GM12874 (cell line): Measurements from ENCODE around the gene EXOC2.

Experiments
- TF ChIP-seq, protein P1 (sequence below): IDR thresholded peaks from 2 replicates; pipeline ENCODE4 v1.5.1; 2011; ENCODE audit warnings: low read depth, mild to moderate bottlenecking, control low read depth, low read length, moderate library complexity; ENCODE audit not compliant: insufficient read depth

The EXOC2 gene

DNA sequence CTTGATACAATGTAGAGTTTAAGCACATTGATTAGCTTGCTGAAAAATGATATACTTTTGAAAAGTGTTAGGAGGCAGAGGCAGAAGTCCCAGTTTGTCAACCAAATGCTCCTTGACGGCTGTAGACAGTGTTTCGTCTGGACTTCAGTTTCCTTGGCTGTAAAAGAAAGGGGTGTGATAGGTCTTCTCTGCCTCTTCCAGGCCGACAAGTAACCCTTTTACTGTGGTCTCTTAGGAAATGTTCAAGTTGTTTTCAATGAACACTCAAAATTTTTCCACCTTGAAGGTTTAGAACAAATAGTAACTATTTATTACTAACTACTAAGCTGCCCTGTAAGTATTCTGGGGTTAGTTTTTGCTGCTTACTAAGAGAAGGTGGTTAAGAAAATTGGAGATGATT, 179.0 kb downstream of the EXOC2 start:
- TF ChIP-seq, protein P1, sequence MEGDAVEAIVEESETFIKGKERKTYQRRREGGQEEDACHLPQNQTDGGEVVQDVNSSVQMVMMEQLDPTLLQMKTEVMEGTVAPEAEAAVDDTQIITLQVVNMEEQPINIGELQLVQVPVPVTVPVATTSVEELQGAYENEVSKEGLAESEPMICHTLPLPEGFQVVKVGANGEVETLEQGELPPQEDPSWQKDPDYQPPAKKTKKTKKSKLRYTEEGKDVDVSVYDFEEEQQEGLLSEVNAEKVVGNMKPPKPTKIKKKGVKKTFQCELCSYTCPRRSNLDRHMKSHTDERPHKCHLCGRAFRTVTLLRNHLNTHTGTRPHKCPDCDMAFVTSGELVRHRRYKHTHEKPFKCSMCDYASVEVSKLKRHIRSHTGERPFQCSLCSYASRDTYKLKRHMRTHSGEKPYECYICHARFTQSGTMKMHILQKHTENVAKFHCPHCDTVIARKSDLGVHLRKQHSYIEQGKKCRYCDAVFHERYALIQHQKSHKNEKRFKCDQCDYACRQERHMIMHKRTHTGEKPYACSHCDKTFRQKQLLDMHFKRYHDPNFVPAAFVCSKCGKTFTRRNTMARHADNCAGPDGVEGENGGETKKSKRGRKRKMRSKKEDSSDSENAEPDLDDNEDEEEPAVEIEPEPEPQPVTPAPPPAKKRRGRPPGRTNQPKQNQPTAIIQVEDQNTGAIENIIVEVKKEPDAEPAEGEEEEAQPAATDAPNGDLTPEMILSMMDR, result no peak

DNA sequence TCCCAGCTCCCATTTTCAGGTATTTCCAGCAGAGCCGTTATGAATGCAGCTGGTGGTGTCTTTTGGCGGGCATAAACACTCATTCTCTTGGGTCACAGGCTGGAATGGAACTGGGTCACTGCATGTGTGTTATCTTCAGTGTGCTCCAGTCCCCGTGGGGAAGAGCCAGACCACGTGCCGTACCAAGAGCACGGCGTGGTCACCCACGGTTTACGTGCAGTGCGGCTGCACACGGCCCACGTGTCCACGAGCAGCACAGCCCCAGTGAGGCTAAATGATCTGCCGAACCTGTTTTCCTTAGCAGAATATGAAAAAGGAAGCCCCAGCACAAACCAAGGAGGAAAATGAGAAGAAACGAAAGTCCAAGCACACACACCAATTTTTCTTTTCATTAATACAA, 179.9 kb downstream of the EXOC2 start:
- TF ChIP-seq, protein P1, result no peak

DNA sequence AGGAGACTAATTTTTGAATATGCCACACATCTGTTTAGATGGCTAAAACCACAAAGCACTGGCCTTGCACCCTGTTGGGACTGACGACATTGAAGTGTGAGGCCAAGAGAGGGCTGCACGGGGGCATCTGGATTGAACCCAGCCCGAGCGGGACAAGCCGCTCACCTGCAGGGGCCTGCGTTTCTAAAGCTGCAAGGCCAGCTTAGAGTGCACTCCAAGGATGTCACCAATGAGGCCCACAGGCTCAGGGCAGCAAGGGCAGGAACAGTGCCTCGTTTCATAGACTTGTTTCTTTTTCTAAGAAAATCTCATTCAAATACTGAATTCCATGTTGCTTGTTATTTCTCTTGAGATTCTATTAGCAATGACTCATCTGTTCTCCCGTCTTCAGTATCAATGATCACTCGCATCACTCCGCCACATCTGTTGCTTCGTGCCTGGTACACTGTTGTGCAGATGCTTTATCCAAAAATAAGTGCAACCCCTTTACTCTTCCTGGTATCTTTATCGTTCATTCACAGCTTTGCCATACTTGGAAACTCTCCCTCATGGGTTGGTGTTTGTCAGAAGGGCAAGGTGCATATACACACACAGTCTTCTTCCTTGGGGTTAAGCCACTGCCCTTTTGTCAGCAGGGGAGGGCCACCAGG, 181.3 kb downstream of the EXOC2 start:
- TF ChIP-seq, protein P1, result no peak

- TF ChIP-seq, protein P1, result no peak
These were observed 183.3 kb downstream of the EXOC2 start for GRCh38 chr6:509676-510075.

DNA sequence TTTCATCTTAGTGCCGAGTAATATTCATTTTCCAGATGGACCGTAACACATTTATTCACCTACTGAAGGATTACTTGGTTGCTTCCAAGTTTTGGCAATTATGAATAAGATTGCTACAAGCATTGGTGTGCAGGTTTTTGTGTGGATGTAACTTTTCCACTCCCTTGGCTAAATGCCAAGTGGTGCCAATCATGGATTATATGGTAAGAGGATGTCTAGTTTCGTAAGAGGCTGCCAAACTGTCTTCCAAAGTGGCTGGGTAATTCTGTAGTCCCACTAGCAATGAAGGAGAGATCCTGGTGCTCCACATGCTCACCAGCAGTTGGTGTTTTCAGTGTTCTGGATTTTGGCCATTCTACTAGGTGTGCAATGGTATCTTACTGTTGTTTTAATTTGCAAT, 184.3 kb downstream of the EXOC2 start:
- TF ChIP-seq, protein P1, result no peak

DNA sequence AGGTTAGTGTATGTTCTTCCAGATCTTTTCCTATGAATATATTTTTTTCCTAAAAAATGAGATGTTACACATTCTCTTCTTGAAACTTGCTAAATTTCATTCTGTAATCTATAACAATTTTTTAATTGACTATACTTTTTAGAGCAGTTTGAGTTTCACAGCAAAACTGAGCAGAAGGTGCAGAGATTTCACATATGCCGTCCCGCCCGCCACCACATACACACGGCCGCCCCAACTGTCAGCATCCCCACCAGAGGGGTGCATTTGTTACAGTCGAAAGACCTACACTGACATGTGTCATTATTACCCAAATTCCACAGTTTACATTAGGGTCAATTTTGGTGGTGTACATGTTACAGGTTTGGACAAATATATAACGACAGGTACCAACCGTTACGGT, 184.9 kb downstream of the EXOC2 start:
- TF ChIP-seq, protein P1, result no peak

DNA sequence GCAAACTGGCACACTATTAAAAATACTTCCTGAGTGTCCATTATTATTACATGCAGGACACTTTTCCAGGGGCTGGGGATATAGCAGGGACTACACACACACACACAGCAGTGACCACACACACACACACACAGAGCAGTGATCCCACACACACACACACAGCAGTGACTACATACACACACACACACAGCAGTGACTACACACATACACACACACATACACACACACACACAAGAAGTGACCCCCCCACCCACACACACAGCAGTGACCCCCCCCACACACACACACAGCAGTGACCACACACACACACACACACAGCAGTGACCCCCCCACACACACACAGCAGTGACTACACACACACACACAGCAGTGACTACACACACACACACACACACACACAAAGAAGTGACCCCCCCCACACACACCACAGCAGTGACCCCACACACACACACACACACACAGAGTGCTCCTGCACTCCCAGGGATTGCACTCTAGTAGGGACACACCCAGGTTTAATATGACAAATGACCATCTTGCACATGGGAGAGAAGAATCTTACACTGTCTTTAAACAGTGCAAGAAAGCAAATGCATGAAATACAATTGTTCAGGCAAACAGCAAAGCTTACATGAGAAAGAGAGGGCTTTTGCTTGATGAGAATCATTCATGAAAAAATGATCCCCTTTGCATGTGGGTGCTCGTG, 185.9 kb downstream of the EXOC2 start:
- TF ChIP-seq, protein P1, result no peak
